Fibroblast of lung (primary cell): ENCODE measurements around the gene EMILIN2.

Experiments
- EZH2 ChIP-seq: IDR thresholded peaks from 2 replicates; pipeline ENCODE4 v1.5.1; 2012; ENCODE audit warnings: low read length, control low read depth, mild to moderate bottlenecking; ENCODE audit errors: missing control alignments
- TF ChIP-seq, protein P1 (sequence below), 2 donors: IDR thresholded peaks in 1 of 2; conservative IDR thresholded peaks in 1 of 2; 1 replicate in 1 of 2; 2 replicates in 1 of 2; pipeline ENCODE4 v1.5.1; 2011 to 2012; ENCODE audit warnings: low read length in 2 of 2, control low read depth in 1 of 2, inconsistent platforms in 1 of 2, low read depth in 1 of 2, mild to moderate bottlenecking in 1 of 2

DNA sequence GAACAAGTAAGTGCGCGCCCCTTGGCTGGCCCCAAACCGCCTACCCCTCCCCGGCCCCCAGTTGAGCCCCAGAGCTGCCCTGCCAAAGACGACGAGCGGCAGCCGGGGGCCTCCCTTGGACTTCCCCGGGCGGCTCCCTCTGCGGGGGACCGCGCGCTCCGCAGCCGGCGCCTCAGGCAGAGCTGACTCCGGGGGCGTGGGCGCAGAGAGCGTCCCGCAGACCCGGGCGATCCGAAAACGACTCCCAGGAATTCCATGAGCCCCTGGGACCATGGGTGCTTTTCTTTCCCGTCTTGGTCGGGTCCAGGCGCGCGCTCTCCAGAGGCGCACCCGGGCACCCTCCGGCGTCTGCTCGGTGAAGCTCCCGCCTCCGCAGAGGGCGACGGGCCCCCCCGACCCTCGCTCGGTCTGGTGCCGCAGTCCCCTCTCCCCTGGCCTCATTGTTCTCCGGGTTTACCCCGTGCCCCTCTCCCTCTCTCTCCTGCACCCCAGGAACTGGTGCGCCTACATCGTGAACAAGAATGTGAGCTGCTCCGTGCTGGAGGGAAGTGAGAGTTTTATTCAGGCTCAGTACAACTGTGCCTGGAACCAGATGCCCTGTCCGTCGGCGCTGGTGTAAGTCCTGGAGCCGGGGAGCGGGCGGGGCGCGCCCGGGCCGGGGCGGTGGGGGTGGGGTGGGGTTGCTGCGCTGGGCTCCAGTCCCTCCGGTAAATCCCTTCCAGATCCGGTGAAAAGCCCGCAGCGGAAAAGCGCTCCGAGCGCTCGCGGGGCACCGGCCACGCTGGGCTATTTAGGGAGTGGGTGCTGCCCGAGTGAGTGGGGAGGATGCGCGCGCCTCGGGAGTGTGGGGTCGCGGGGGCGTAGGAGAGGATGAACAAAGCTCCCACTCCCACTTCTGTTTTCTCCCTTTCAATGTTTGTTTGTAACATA lies 776 bp downstream of the EMILIN2 start:
- TF ChIP-seq, protein P1, sequence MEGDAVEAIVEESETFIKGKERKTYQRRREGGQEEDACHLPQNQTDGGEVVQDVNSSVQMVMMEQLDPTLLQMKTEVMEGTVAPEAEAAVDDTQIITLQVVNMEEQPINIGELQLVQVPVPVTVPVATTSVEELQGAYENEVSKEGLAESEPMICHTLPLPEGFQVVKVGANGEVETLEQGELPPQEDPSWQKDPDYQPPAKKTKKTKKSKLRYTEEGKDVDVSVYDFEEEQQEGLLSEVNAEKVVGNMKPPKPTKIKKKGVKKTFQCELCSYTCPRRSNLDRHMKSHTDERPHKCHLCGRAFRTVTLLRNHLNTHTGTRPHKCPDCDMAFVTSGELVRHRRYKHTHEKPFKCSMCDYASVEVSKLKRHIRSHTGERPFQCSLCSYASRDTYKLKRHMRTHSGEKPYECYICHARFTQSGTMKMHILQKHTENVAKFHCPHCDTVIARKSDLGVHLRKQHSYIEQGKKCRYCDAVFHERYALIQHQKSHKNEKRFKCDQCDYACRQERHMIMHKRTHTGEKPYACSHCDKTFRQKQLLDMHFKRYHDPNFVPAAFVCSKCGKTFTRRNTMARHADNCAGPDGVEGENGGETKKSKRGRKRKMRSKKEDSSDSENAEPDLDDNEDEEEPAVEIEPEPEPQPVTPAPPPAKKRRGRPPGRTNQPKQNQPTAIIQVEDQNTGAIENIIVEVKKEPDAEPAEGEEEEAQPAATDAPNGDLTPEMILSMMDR (conservative IDR thresholded peaks at IDR 0.05 in 1 of 2, IDR thresholded peaks at IDR 0.05 in 1 of 2; ENCODE audit: low read depth in 1 of 2, low read length in 2 of 2): no peak
- TF ChIP-seq EZH2: peak; percentile 70
